ENCODE measurements around the gene UGT1A9. TPM values are rescaled to one million over a fixed set of nuclear protein-coding genes. Genes with fewer than 3 reads are reported as not detected.

The UGT1A9 gene
- total RNA-seq, 1 donor from 2014 or later = not detected

- Histone ChIP-seq H3K4me1 (no peaks in the 10 kb centered on the region), H3K36me3 (no peaks in the 10 kb centered on the region), H3K27ac (no peak overlapping the region), H3K9me3 (no peaks in the 10 kb centered on the region), H3K27me3 (no peaks in the 10 kb centered on the region), H3K4me3 (no peak overlapping the region)
- TF ChIP-seq CTCF (IDR thresholded peaks at IDR 0.05) (no peak), POLR2A (IDR thresholded peaks at IDR 0.05) (no peak), POLR2AphosphoS5 (IDR thresholded peaks at IDR 0.05; ENCODE audit: insufficient read depth in 1 of 2, low read depth in 1 of 2) (no peak)
- DNase-seq (ENCODE audit: extremely low spot score in 2 of 2) = peak in 1 of 2 donors; percentile 71
- intact Hi-C loops (cut with DNase I) = no loop called here
These were observed 119.6 kb downstream of the UGT1A9 start for GRCh38 chr2:233791151-233791882.

- Histone ChIP-seq H3K27me3 (no peaks in the 10 kb centered on the region), H3K9me3 (no peaks in the 10 kb centered on the region), H3K4me1 (no peaks in the 10 kb centered on the region), H3K36me3 (no peaks in the 10 kb centered on the region), H3K27ac (no peak overlapping the region), H3K4me3 (no peak overlapping the region)
- TF ChIP-seq POLR2AphosphoS5 (IDR thresholded peaks at IDR 0.05; ENCODE audit: insufficient read depth in 1 of 2, low read depth in 1 of 2) (no peak), POLR2A (IDR thresholded peaks at IDR 0.05) (no peak), CTCF (IDR thresholded peaks at IDR 0.05) (no peak)
- peak in 1 of 2 donors; percentile 94 for DNase-seq (ENCODE audit: extremely low spot score in 2 of 2)
- intact Hi-C loops (cut with DNase I) = no loop called here
These were observed 120.2 kb downstream of the UGT1A9 start for GRCh38 chr2:233791883-233792329.

GRCh38 chr2:233792720-233793119 is 121.0 kb downstream of the UGT1A9 start:
- no peaks in the 10 kb centered on the region for H3K4me1 ChIP-seq
- no peaks in the 10 kb centered on the region for H3K36me3 ChIP-seq
- H3K4me3 ChIP-seq = no peak overlapping the region
- no peaks in the 10 kb centered on the region for H3K9me3 ChIP-seq
- DNase-seq (ENCODE audit: extremely low spot score in 2 of 2) = no peak
- no peak overlapping the region for H3K27ac ChIP-seq
- TF ChIP-seq CTCF (IDR thresholded peaks at IDR 0.05) = no peak
- no peak for TF ChIP-seq POLR2AphosphoS5 (IDR thresholded peaks at IDR 0.05; ENCODE audit: insufficient read depth in 1 of 2, low read depth in 1 of 2)
- no peak for TF ChIP-seq POLR2A (IDR thresholded peaks at IDR 0.05)
- no peaks in the 10 kb centered on the region for H3K27me3 ChIP-seq
- intact Hi-C loops (cut with DNase I) = no loop called here

- no peak overlapping the region for H3K4me3 ChIP-seq
- DNase-seq (ENCODE audit: extremely low spot score in 2 of 2) = peak; percentile 82
- no peak for TF ChIP-seq CTCF (IDR thresholded peaks at IDR 0.05)
- no peak for TF ChIP-seq POLR2A (IDR thresholded peaks at IDR 0.05)
- no peak for TF ChIP-seq POLR2AphosphoS5 (IDR thresholded peaks at IDR 0.05; ENCODE audit: insufficient read depth in 1 of 2, low read depth in 1 of 2)
- intact Hi-C loops (cut with DNase I) = no loop called here
- no peaks in the 10 kb centered on the region for H3K36me3 ChIP-seq
- H3K4me1 ChIP-seq = no peaks in the 10 kb centered on the region
- H3K27me3 ChIP-seq = no peaks in the 10 kb centered on the region
- no peak overlapping the region for H3K27ac ChIP-seq
- no peaks in the 10 kb centered on the region for H3K9me3 ChIP-seq
These were observed 121.9 kb downstream of the UGT1A9 start for GRCh38 chr2:233793465-233794127.

All from vagina (tissue), 2 donors.